ENCODE measurements around the gene RUFY3.
"Not testable (repeated sequence)": the region's sequence is repeated elsewhere in the genome, so short reads cannot be mapped to it uniquely, and the experiment has no call there.

The RUFY3 gene

DNA sequence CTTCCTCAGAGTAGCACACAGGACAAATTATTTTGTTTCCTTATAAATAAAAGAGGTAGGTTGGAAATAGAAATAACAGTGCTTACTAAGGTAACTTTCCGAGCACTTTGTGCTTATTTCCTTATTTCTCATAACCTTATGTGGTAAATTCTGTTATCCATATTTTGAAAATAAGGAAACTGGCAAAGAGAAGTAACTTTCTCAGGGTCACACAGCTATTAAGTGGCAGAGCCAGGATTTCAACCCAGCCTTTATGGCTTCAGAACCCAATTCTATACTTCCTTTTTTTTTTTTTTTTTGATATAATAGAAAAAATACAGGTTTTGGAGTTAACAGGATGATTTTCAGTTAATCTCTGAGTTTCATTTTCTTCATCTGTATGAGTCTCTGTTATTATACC is 30.1 kb upstream of the RUFY3 start:
- no peak overlapping the region for H3K4me3 ChIP-seq (ENCODE audit: low read depth in 1 of 2, low read length in 1 of 2)
- no peak overlapping the region for H3K27ac ChIP-seq

GRCh38 chr4:70694633-70695032 is 27.1 kb upstream of the RUFY3 start:
- H3K4me1 ChIP-seq (ENCODE audit: control insufficient read depth in 1 of 2, insufficient read depth in 1 of 2, low read depth in 1 of 2, low read length in 1 of 2); H3K27ac ChIP-seq; H3K36me3 ChIP-seq; H3K9me3 ChIP-seq; H3K4me3 ChIP-seq (ENCODE audit: low read depth in 1 of 2, low read length in 1 of 2); H3K27me3 ChIP-seq: not testable (repeated sequence)

More for the DNA sequence above, 30.1 kb upstream of the RUFY3 start:
- Histone ChIP-seq H3K36me3 (no peaks in the 10 kb centered on the region), H3K27me3 (no peaks in the 10 kb centered on the region), H3K9me3 (no peaks in the 10 kb centered on the region), H3K4me1 (ENCODE audit: control insufficient read depth in 1 of 2, insufficient read depth in 1 of 2, low read depth in 1 of 2, low read length in 1 of 2) (peaks cover 9 to 12% of the 10 kb centered on the region in 2 experiments)
- TF ChIP-seq, protein P1, sequence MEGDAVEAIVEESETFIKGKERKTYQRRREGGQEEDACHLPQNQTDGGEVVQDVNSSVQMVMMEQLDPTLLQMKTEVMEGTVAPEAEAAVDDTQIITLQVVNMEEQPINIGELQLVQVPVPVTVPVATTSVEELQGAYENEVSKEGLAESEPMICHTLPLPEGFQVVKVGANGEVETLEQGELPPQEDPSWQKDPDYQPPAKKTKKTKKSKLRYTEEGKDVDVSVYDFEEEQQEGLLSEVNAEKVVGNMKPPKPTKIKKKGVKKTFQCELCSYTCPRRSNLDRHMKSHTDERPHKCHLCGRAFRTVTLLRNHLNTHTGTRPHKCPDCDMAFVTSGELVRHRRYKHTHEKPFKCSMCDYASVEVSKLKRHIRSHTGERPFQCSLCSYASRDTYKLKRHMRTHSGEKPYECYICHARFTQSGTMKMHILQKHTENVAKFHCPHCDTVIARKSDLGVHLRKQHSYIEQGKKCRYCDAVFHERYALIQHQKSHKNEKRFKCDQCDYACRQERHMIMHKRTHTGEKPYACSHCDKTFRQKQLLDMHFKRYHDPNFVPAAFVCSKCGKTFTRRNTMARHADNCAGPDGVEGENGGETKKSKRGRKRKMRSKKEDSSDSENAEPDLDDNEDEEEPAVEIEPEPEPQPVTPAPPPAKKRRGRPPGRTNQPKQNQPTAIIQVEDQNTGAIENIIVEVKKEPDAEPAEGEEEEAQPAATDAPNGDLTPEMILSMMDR (IDR thresholded peaks at IDR 0.05) = no peak

DNA sequence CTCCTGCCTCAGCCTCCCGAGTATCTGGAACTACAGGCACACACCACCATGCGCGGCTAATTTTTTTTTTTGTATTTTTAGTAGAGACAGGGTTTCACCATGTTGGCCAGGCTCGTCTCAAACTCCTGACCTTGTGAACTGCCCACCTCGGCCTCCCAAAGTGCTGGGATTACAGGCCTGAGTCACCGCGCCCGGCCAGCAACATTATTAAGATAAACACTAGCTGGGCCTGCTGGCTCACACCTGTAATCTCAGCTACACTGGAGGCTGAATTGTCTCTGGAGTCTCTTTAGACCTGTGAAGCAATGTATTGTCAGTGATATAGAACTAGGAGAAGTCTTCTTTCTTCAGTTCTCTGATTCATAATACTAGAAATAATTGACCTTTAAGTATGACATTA is 23.3 kb upstream of the RUFY3 start:
- not testable (repeated sequence) for H3K27me3 ChIP-seq; H3K4me3 ChIP-seq (ENCODE audit: low read depth in 1 of 2, low read length in 1 of 2)

GRCh38 chr4:70700712-70701111 is 21.1 kb upstream of the RUFY3 start:
- no peak overlapping the region for H3K27ac ChIP-seq
- H3K36me3 ChIP-seq = no peaks in the 10 kb centered on the region
- peaks cover 1 to 14% of the 10 kb centered on the region in 2 experiments for H3K4me1 ChIP-seq (ENCODE audit: control insufficient read depth in 1 of 2, insufficient read depth in 1 of 2, low read depth in 1 of 2, low read length in 1 of 2)
- H3K27me3 ChIP-seq = peaks cover 32% of the 10 kb centered on the region
- no peak overlapping the region for H3K4me3 ChIP-seq (ENCODE audit: low read depth in 1 of 2, low read length in 1 of 2)
- TF ChIP-seq, protein P1 (IDR thresholded peaks at IDR 0.05) = no peak
- H3K9me3 ChIP-seq = no peaks in the 10 kb centered on the region

More for the DNA sequence above, 23.3 kb upstream of the RUFY3 start:
- H3K9me3 ChIP-seq; H3K36me3 ChIP-seq; H3K4me1 ChIP-seq (ENCODE audit: control insufficient read depth in 1 of 2, insufficient read depth in 1 of 2, low read depth in 1 of 2, low read length in 1 of 2); H3K27ac ChIP-seq: not testable (repeated sequence)

- no peak overlapping the region for H3K27ac ChIP-seq
- H3K4me3 ChIP-seq (ENCODE audit: low read depth in 1 of 2, low read length in 1 of 2) = no peak overlapping the region
- H3K27me3 ChIP-seq = peaks cover 37% of the 10 kb centered on the region
- TF ChIP-seq, protein P1 (IDR thresholded peaks at IDR 0.05) = no peak
- H3K36me3 ChIP-seq = no peaks in the 10 kb centered on the region
- H3K4me1 ChIP-seq (ENCODE audit: control insufficient read depth in 1 of 2, insufficient read depth in 1 of 2, low read depth in 1 of 2, low read length in 1 of 2) = peaks cover 6 to 19% of the 10 kb centered on the region in 2 experiments
- no peaks in the 10 kb centered on the region for H3K9me3 ChIP-seq
Observed at GRCh38 chr4:70701271-70701670, 20.5 kb upstream of the RUFY3 start.

DNA sequence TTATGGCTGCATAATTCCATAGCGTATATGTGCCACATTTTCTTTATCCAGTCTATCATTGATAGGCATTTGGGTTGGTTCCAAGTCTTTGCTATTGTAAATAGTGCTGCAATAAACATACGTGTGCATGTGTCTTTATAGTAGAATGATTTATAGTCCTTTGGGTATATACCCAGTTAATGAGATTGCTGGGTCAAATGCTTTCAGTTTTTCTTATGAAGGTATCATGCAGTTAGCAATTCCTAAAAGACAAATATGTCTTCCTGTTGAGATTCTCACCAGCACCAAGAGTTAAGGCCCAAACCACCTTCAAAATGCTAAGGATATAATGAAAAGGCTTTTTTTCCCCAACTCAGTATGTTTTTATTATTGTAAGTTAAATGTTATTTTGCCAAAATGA is 19.2 kb upstream of the RUFY3 start:
- H3K36me3 ChIP-seq; H3K9me3 ChIP-seq; H3K27ac ChIP-seq; H3K4me3 ChIP-seq (ENCODE audit: low read depth in 1 of 2, low read length in 1 of 2): not testable (repeated sequence)
- H3K27me3 ChIP-seq = peaks cover 50% of the 10 kb centered on the region
- peaks cover 6 to 22% of the 10 kb centered on the region in 2 experiments for H3K4me1 ChIP-seq (ENCODE audit: control insufficient read depth in 1 of 2, insufficient read depth in 1 of 2, low read depth in 1 of 2, low read length in 1 of 2)

DNA sequence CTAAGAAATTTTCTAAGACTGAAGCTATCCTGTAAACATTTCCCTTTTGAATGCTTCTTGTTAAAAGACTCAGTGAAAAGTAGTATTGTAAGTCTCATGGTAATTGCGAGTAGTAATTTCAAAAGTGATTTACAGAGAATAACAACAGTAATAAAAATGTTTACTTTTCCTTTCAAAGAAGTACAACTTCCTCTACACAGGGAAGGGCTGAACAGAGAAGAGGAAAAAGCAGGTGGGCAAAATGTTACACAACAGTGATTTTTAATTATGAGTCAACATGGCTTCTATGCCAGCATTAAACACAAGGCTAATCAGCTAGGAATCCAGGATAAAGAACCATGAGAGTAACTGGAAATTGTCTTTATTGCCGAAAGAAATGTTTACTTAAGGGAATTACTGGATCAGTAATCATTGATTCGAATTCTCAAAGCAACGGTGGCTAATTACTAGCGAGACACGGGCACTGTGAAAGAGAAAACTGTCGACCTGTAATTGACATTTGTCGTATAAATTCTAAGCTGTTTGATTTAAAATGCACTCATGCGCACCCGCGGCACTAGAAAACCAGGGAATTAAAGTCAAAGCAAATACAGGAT is 18.0 kb upstream of the RUFY3 start:
- no peaks in the 10 kb centered on the region for H3K9me3 ChIP-seq
- TF ChIP-seq, protein P1 (IDR thresholded peaks at IDR 0.05) = no peak
- H3K27me3 ChIP-seq = peaks cover 55% of the 10 kb centered on the region
- H3K36me3 ChIP-seq = no peaks in the 10 kb centered on the region
- H3K27ac ChIP-seq = peak overlapping the region; percentile 18
- H3K4me1 ChIP-seq (ENCODE audit: control insufficient read depth in 1 of 2, insufficient read depth in 1 of 2, low read depth in 1 of 2, low read length in 1 of 2) = peaks cover 6 to 22% of the 10 kb centered on the region in 2 experiments
- peak overlapping the region; percentile 58 to 76 for H3K4me3 ChIP-seq (ENCODE audit: low read depth in 1 of 2, low read length in 1 of 2)
